HEK293 (cell line): Measurements from ENCODE around the gene VEZF1.

Experiments used
- HOXA7 ChIP-seq: sonication (generic); formaldehyde crosslinking; IDR thresholded peaks from 2 replicates; pipeline ENCODE4 v1.8.1; 2022; ENCODE audit warnings: missing genetic modification reagents, borderline replicate concordance
- HOXC10 ChIP-seq: sonication (generic); formaldehyde crosslinking; IDR thresholded peaks from 2 replicates; pipeline ENCODE4 v1.8.1; 2023; ENCODE audit warnings: mild to moderate bottlenecking, missing genetic modification reagents
- OSR2 ChIP-seq: fragments of 450-650 bp; formaldehyde crosslinking; IDR thresholded peaks from 2 replicates; pipeline ENCODE4 v1.5.1; 2016; ENCODE audit warnings: missing biosample characterization, missing genetic modification characterization
- REST ChIP-seq: fragments of 450-650 bp; formaldehyde crosslinking; IDR thresholded peaks from 2 replicates; pipeline ENCODE4 v1.5.1; 2016; ENCODE audit warnings: missing biosample characterization, missing genetic modification characterization
- SALL2 ChIP-seq: fragments of 450-650 bp; formaldehyde crosslinking; IDR thresholded peaks from 2 replicates; pipeline ENCODE4 v1.5.0; 2017; ENCODE audit warnings: missing biosample characterization, mild to moderate bottlenecking, missing genetic modification characterization, borderline replicate concordance
- SCRT2 ChIP-seq: fragments of 450-650 bp; formaldehyde crosslinking; IDR thresholded peaks from 2 replicates; pipeline ENCODE4 v1.5.1; 2016; ENCODE audit warnings: missing biosample characterization, missing genetic modification characterization
- SP7 ChIP-seq: fragments of 450-650 bp; formaldehyde crosslinking; IDR thresholded peaks from 2 replicates; pipeline ENCODE4 v1.5.1; 2016; ENCODE audit warnings: missing biosample characterization, missing genetic modification characterization
- ZBTB7A ChIP-seq: fragments of 450-650 bp; formaldehyde crosslinking; IDR thresholded peaks from 2 replicates; pipeline ENCODE4 v1.5.1; 2016; ENCODE audit warnings: low read depth, missing biosample characterization, missing genetic modification characterization
- ZEB2 ChIP-seq: fragments of 450-650 bp; formaldehyde crosslinking; IDR thresholded peaks from 2 replicates; pipeline ENCODE4 v1.5.1; 2016; ENCODE audit warnings: missing biosample characterization, missing genetic modification characterization
- ZFHX2 ChIP-seq: fragments of 450-650 bp; formaldehyde crosslinking; conservative IDR thresholded peaks from 2 replicates; pipeline ENCODE4 v1.5.1; 2016; ENCODE audit warnings: missing biosample characterization, missing genetic modification characterization
- ZFP3 ChIP-seq: fragments of 450-650 bp; formaldehyde crosslinking; IDR thresholded peaks from 2 replicates; pipeline ENCODE4 v1.5.1; 2016; ENCODE audit warnings: low read depth, missing biosample characterization, missing genetic modification characterization
- ZIC2 ChIP-seq: fragments of 450-650 bp; formaldehyde crosslinking; IDR thresholded peaks from 2 replicates; pipeline ENCODE4 v1.5.1; 2016; ENCODE audit warnings: missing biosample characterization, missing genetic modification characterization
- ZNF140 ChIP-seq: fragments of 450-650 bp; formaldehyde crosslinking; IDR thresholded peaks from 2 replicates; pipeline ENCODE4 v1.5.1; 2016; ENCODE audit warnings: missing biosample characterization, missing genetic modification characterization
- ZNF16 ChIP-seq: fragments of 450-650 bp; formaldehyde crosslinking; IDR thresholded peaks from 2 replicates; pipeline ENCODE4 v1.5.1; 2016; ENCODE audit warnings: low read depth, missing biosample characterization, missing genetic modification characterization
- ZNF169 ChIP-seq: fragments of 450-650 bp; formaldehyde crosslinking; IDR thresholded peaks from 2 replicates; pipeline ENCODE4 v1.5.1; 2016; ENCODE audit warnings: missing biosample characterization, missing genetic modification characterization
- ZNF214 ChIP-seq: fragments of 450-650 bp; formaldehyde crosslinking; IDR thresholded peaks from 2 replicates; pipeline ENCODE4 v1.5.1; 2017; ENCODE audit warnings: missing biosample characterization, mild to moderate bottlenecking, missing genetic modification characterization, borderline replicate concordance
- ZNF292 ChIP-seq: fragments of 450-650 bp; formaldehyde crosslinking; IDR thresholded peaks from 2 replicates; pipeline ENCODE4 v1.5.1; 2016; ENCODE audit warnings: low read depth, missing biosample characterization, missing genetic modification characterization, borderline replicate concordance
- ZNF302 ChIP-seq: fragments of 450-650 bp; formaldehyde crosslinking; IDR thresholded peaks from 2 replicates; pipeline ENCODE4 v1.5.1; 2016; ENCODE audit warnings: missing biosample characterization, missing genetic modification characterization, low read depth
- ZNF341 ChIP-seq: fragments of 450-650 bp; formaldehyde crosslinking; IDR thresholded peaks from 2 replicates; pipeline ENCODE4; 2016; ENCODE audit warnings: low read depth, missing biosample characterization, missing genetic modification characterization
- ZNF354C ChIP-seq: fragments of 450-650 bp; formaldehyde crosslinking; IDR thresholded peaks from 2 replicates; pipeline ENCODE4 v1.5.1; 2016; ENCODE audit warnings: missing biosample characterization, missing genetic modification characterization, low read depth, borderline replicate concordance
- ZNF416 ChIP-seq: fragments of 450-650 bp; formaldehyde crosslinking; IDR thresholded peaks from 2 replicates; pipeline ENCODE4 v1.5.1; 2016; ENCODE audit warnings: missing biosample characterization, missing genetic modification characterization
- ZNF426 ChIP-seq: fragments of 450-650 bp; formaldehyde crosslinking; IDR thresholded peaks from 2 replicates; pipeline ENCODE4 v1.5.1; 2017; ENCODE audit warnings: missing biosample characterization, missing genetic modification characterization, mild to moderate bottlenecking, inconsistent platforms, moderate library complexity
- ZNF514 ChIP-seq: fragments of 450-650 bp; formaldehyde crosslinking; IDR thresholded peaks from 2 replicates; pipeline ENCODE4 v1.5.1; 2016; ENCODE audit warnings: missing biosample characterization, missing genetic modification characterization
- ZNF521 ChIP-seq: fragments of 450-650 bp; formaldehyde crosslinking; IDR thresholded peaks from 2 replicates; pipeline ENCODE4 v1.5.1; 2017; ENCODE audit warnings: missing biosample characterization, mild to moderate bottlenecking, missing genetic modification characterization
- ZNF555 ChIP-seq: fragments of 450-650 bp; formaldehyde crosslinking; conservative IDR thresholded peaks from 2 replicates; pipeline ENCODE4 v1.5.1; 2017; ENCODE audit warnings: missing biosample characterization, mild to moderate bottlenecking, missing genetic modification characterization, inconsistent platforms
- ZNF621 ChIP-seq: fragments of 450-650 bp; formaldehyde crosslinking; IDR thresholded peaks from 2 replicates; pipeline ENCODE4 v1.5.1; 2017; ENCODE audit warnings: missing biosample characterization, missing genetic modification characterization
- ZNF747 ChIP-seq: fragments of 450-650 bp; formaldehyde crosslinking; IDR thresholded peaks from 2 replicates; pipeline ENCODE4 v1.5.1; 2016; ENCODE audit warnings: missing biosample characterization, missing genetic modification characterization
- ZNF776 ChIP-seq: fragments of 450-650 bp; formaldehyde crosslinking; IDR thresholded peaks from 2 replicates; pipeline ENCODE4 v1.5.0; 2017; ENCODE audit warnings: missing biosample characterization, missing genetic modification characterization, borderline replicate concordance
- TF ChIP-seq, protein P1 (sequence below): fragments of 450-650 bp; formaldehyde crosslinking; IDR thresholded peaks from 2 replicates; pipeline ENCODE4 v1.5.1; 2017; ENCODE audit warnings: missing biosample characterization, missing genetic modification characterization
- TF ChIP-seq, protein P2 (sequence below): fragments of 450-650 bp; formaldehyde crosslinking; IDR thresholded peaks from 2 replicates; pipeline ENCODE4 v1.5.0; 2017; ENCODE audit warnings: missing biosample characterization, missing genetic modification characterization, borderline replicate concordance
- TF ChIP-seq, protein P3 (sequence below): fragments of 450-650 bp; formaldehyde crosslinking; IDR thresholded peaks from 2 replicates; pipeline ENCODE4 v1.5.1; 2016; ENCODE audit warnings: missing biosample characterization, missing genetic modification characterization

Gene VEZF1

DNA sequence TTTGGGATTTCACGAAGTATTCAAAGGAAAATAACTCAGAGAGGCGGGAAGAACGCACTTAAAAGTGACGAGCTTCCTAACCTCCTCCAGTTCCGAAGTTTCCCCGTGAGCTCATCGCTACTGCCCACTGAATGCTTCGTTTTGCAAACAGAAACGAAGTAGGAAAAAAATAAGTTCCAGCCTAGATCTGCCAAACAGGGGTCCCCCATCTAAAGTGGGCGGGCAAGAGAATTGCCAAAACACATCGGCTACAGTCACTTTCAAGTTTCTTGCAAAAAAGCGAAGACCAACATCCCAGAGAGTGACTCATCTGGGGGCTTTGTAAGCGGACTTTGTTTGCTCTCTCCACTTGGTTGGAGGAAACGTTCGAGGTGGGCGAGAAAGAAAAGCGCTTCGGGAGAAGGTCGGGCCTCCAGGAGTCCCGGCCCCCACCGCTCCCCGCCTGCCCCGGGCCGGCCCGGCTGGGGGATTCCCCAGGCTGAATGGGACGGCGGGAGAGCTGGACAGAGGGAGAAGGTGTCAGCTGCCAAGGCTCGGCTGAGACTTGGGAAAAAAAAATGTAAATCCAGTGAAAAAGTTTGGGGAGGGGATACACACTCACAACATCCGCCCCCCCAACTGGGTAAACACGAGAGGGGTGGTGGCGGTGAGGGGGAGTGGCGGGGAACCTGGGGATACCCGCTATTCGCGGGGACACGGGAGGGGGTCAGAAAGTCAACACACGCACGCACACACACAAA is 1.0 kb downstream of the VEZF1 start (continued):
- TF ChIP-seq ZNF416 (no peak), ZFHX2 (tag by site-specific recombination) (peak; percentile 84), ZBTB7A (tag by site-specific recombination) (no peak), HOXA7 (no peak), SALL2 (tag by site-specific recombination) (no peak), ZNF555 (no peak), ZNF426 (tag by site-specific recombination) (no peak), ZNF747 (tag by site-specific recombination) (no peak), ZNF302 (tag by site-specific recombination) (no peak), ZNF354C (no peak), SP7 (no peak), ZNF292 (tag by site-specific recombination) (no peak), ZEB2 (peak; percentile 57), ZNF341 (tag by site-specific recombination) (peak; percentile 76), REST (tag by site-specific recombination) (peak; percentile 68), ZNF214 (tag by site-specific recombination) (no peak), HOXC10 (no peak), ZNF169 (tag by site-specific recombination) (no peak), ZNF521 (tag by site-specific recombination) (no peak), ZNF621 (no peak), ZFP3 (no peak), SCRT2 (tag by site-specific recombination) (no peak), ZNF140 (no peak), OSR2 (tag by site-specific recombination) (peak; percentile 24; the same call in 1 of the 2 replicates), ZIC2 (tag by site-specific recombination) (no peak), ZNF514 (tag by site-specific recombination) (no peak), ZNF776 (tag by site-specific recombination) (no peak), ZNF16 (tag by site-specific recombination) (no peak)
- TF ChIP-seq, protein P1, sequence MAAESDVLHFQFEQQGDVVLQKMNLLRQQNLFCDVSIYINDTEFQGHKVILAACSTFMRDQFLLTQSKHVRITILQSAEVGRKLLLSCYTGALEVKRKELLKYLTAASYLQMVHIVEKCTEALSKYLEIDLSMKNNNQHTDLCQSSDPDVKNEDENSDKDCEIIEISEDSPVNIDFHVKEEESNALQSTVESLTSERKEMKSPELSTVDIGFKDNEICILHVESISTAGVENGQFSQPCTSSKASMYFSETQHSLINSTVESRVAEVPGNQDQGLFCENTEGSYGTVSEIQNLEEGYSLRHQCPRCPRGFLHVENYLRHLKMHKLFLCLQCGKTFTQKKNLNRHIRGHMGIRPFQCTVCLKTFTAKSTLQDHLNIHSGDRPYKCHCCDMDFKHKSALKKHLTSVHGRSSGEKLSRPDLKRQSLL (tag by site-specific recombination): no peak
- TF ChIP-seq, protein P2, sequence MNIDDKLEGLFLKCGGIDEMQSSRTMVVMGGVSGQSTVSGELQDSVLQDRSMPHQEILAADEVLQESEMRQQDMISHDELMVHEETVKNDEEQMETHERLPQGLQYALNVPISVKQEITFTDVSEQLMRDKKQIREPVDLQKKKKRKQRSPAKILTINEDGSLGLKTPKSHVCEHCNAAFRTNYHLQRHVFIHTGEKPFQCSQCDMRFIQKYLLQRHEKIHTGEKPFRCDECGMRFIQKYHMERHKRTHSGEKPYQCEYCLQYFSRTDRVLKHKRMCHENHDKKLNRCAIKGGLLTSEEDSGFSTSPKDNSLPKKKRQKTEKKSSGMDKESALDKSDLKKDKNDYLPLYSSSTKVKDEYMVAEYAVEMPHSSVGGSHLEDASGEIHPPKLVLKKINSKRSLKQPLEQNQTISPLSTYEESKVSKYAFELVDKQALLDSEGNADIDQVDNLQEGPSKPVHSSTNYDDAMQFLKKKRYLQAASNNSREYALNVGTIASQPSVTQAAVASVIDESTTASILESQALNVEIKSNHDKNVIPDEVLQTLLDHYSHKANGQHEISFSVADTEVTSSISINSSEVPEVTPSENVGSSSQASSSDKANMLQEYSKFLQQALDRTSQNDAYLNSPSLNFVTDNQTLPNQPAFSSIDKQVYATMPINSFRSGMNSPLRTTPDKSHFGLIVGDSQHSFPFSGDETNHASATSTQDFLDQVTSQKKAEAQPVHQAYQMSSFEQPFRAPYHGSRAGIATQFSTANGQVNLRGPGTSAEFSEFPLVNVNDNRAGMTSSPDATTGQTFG (tag by site-specific recombination): no peak
- TF ChIP-seq, protein P3, sequence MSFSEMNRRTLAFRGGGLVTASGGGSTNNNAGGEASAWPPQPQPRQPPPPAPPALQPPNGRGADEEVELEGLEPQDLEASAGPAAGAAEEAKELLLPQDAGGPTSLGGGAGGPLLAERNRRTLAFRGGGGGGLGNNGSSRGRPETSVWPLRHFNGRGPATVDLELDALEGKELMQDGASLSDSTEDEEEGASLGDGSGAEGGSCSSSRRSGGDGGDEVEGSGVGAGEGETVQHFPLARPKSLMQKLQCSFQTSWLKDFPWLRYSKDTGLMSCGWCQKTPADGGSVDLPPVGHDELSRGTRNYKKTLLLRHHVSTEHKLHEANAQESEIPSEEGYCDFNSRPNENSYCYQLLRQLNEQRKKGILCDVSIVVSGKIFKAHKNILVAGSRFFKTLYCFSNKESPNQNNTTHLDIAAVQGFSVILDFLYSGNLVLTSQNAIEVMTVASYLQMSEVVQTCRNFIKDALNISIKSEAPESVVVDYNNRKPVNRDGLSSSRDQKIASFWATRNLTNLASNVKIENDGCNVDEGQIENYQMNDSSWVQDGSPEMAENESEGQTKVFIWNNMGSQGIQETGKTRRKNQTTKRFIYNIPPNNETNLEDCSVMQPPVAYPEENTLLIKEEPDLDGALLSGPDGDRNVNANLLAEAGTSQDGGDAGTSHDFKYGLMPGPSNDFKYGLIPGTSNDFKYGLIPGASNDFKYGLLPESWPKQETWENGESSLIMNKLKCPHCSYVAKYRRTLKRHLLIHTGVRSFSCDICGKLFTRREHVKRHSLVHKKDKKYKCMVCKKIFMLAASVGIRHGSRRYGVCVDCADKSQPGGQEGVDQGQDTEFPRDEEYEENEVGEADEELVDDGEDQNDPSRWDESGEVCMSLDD (tag by site-specific recombination): no peak
